SKM-1 (cell line): ENCODE measurements around the gene LAMC1.

Experiments used
- DNase-seq: peaks from one replicate; lab custom pipeline; 2025; ENCODE audit not compliant: unreplicated experiment; lab: John Stamatoyannopoulos, UW

Gene LAMC1

GRCh38 chr1:183185941-183186490 lies 162.8 kb downstream of the LAMC1 start, which contains the start of gene LAMC2:
LAMC2 (plus strand) TSS chr1:183186264; CDS start chr1:183186353, 89 bp downstream.
- no peak for DNase-seq

DNA sequence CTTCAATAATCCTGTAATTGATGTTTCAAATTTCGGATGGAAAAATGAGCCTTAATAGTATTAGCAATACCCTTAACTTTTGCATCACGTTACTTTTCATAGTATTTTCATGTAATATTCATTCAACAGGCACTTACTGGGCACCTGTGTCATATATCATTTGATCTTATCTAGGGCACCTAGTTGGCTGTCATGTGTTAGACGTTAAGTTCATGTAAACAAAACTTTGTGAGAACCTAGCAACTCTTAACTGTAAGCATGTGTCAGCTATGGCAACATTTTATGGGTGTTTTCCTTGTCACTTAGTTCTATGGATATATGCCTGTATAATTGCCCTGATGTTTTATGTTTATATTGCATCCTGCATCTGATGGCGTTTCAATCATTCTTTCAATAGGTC lies 163.6 kb downstream of the LAMC1 start:
- no peak for DNase-seq

DNA sequence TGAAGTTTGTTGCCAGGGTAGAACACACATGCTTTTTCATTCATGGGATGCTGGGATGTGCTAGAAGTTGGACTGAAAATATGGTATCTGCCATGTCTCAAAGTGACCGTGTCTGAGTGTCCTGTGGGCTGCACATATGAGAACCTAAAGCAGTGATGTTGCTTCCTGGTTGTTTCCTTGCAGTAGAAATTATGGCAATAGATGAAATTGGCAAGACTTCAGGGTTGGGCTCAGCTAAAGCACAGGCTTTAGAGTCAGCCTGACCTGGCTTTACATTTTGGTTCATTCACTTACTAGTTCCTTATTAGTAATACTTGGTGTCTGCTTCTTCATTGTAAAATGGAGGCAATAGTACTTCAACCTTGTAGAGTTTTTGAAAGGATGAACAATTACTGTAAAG lies 165.0 kb downstream of the LAMC1 start:
- DNase-seq: no peak

DNA sequence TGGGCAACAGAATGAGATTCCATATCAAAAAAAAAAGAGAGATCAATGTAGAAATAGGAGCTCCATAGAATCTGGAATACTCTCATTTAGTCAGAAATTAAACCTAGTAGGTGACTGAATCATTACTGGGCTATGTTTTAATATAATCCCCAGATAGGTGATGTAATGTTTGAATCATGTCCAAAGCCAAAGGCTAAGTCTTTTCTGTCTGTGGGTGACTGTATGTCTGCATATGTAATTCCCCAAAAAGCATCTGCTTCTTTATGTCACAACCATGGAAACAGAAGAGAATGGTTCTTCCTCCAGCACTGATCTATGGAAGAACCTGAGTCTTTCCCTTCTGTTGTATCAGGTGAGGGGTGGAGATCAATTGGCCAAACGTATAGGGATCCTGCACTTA lies 168.6 kb downstream of the LAMC1 start:
- DNase-seq: no peak

DNA sequence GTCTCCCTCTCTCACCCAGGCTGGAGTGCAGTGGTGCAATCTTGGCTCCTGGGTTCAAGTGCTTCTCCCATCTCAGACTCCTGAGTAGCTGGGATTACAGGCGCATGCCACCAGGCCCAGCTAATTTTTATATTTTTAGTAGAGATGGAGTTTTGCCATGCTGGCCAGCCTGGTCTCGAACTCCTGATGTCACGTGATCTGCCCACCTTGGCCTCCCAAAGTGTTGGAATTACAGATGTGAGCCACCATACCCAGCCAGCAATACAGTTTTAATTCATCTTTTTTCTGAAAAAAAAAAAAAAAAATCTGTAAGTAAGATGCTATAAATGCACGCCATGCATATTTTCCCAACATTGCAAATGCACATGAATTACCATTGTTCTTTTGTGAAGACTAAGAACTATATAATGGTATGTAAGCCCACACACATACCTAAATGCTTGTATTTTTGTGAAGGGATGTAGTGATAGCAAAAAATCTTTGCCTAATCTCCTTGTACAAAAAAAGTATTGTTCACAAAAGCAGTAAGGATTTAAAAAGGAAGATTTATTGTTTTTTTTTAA lies 170.8 kb downstream of the LAMC1 start:
- no peak for DNase-seq

DNA sequence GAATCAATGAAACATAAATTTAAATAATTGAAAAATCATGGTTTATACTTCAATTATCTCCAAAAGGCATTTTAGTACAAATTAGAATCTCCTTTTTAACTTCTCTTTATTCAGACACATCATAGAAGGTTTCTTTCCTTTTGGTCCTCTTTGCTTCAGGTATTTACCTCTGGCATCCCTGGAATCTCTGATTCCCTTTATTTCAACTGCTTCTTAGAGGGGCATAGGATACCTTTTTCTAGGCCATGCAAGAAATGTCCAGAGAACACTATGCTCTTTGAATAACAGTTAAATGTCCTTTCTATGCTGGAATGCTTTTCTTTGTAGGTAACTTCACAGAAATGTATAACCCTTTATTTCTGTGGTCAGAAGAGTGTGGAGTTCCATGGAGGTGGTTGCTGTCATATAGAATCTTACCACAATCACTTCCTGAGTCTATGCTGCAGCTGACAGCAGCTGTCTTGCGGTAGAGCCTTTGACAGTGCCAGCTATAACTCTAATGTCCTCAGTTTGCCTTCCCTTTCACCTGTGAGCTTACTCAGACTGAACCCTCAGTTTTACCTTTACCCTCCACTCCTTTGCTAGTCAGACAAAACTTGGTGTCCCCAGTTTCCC lies 171.4 kb downstream of the LAMC1 start:
- no peak for DNase-seq

DNA sequence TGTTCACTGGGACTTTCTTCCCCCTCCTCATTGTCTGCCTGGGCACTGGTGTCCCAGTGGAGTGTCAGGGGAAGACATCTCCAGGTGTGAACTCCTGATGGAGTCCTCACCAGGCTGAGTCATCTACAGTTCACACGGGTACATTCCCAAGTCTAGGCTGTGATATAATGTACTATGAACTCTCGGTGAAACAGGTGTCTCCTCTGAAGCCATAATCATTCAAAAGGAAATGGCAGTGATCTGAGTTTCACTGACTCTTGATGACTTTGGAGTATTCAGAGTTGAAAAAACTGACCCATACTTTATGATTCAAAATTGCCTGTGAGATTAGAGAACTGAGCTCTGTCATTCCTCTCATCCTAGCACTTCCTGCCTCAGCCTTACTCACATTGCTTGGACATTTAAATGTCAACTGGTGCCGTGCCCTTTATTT lies 171.9 kb downstream of the LAMC1 start:
- DNase-seq: no peak
